GM12878 (cell line): ENCODE data around the gene SNX3. TPM values are rescaled to one million over a fixed set of nuclear protein-coding genes. Genes with fewer than 3 reads are reported as not detected.

Experiments used
- ATAC-seq: fragments of 200-7000 bp; cut with Tn5 transposase; 3 replicates; pipeline ENCODE4 v1.9.1; 2020; ENCODE audit warnings: mild to moderate bottlenecking, moderate library complexity
- BruUV-seq: library from RNA; stranded (reverse); fragments of 400-500 nt; replicated peaks from 2 replicates; lab custom pipeline; 2021; lab: Mats Ljungman, UMichigan
- CTCF ChIA-PET: fragments of 300-600 bp; sonication (Branson Sonifier 250); formaldehyde crosslinking; extraction: SDS; loops from one replicate; lab custom pipeline; 2021; ENCODE audit warnings: inconsistent platforms; lab: Yijun Ruan, JAX
- POLR2A ChIA-PET: fragments of 350-600 bp; formaldehyde crosslinking; extraction: SDS; loops from one replicate; lab custom pipeline; 2021; ENCODE audit warnings: inconsistent platforms; lab: Charles Lee
- RAD21 ChIA-PET: fragments of 300-600 bp; sonication (Branson Sonifier 250); formaldehyde crosslinking; loops from one replicate; lab custom pipeline; 2023; ENCODE audit warnings: antibody characterized with exemption; ENCODE audit not compliant: unreplicated experiment; lab: Charles Lee
- SMC1A ChIA-PET: fragments of 300-600 bp; sonication (Branson Sonifier 250); formaldehyde crosslinking; loops from one replicate; lab custom pipeline; 2023; ENCODE audit not compliant: unreplicated experiment, uncharacterized antibody; lab: Charles Lee
- DNase-seq: peaks from one replicate; pipeline ENCODE4 v3.0.0-alpha.2; 2011; ENCODE audit warnings: low read depth, low spot score
- FAIRE-seq: peaks from 3 replicates; lab custom pipeline; 2011; peaks lifted over from hg19 to GRCh38; lab: Jason Lieb, UNC
- H2AFZ ChIP-seq: 2 replicates; pipeline ENCODE4 v1.6.0; 2011; ENCODE audit warnings: low read depth, low read length, control low read depth; ENCODE audit not compliant: control insufficient read depth
- H3K27ac ChIP-seq: 2 replicates; pipeline ENCODE4 v1.5.1; 2011; ENCODE audit warnings: control low read depth; ENCODE audit not compliant: control insufficient read depth, insufficient read depth
- H3K27me3 ChIP-seq, 2 experiments: replicated peaks in 1 of 2; 2 replicates each; pipeline versions ENCODE4 v1.6.0 to v1.6.1; 2011; ENCODE audit warnings: low read length in 1 of 2; ENCODE audit not compliant: control insufficient read depth in 2 of 2, insufficient read depth in 2 of 2
- H3K36me3 ChIP-seq, 2 experiments: 2 replicates each; pipeline ENCODE4 v1.5.1; 2011; ENCODE audit warnings: low read length in 1 of 2; ENCODE audit not compliant: control insufficient read depth in 2 of 2, insufficient read depth in 2 of 2
- H3K4me1 ChIP-seq: 2 replicates; pipeline ENCODE4 v1.6.1; 2011; ENCODE audit warnings: mild to moderate bottlenecking, low read length, moderate library complexity, mixed read lengths; ENCODE audit not compliant: control insufficient read depth, insufficient read depth
- H3K4me2 ChIP-seq: 2 replicates; pipeline ENCODE4 v1.6.0; 2011; ENCODE audit warnings: control low read depth; ENCODE audit not compliant: control insufficient read depth, insufficient read depth
- H3K4me3 ChIP-seq: fragments of 200-600 bp; sonication (generic); 2 replicates; pipeline ENCODE4 v1.5.1; 2016
- H3K79me2 ChIP-seq: 2 replicates; pipeline ENCODE4 v1.6.0; 2011; ENCODE audit warnings: low read length; ENCODE audit not compliant: control insufficient read depth, insufficient read depth
- H3K9ac ChIP-seq: 2 replicates; pipeline ENCODE4 v1.8.0; 2011; ENCODE audit warnings: low read length, control low read depth, mixed read lengths; ENCODE audit not compliant: control insufficient read depth, insufficient read depth
- H3K9me3 ChIP-seq: replicated peaks from 3 replicates; pipeline ENCODE4 v1.5.1; 2011; ENCODE audit warnings: mild to moderate bottlenecking, low read length; ENCODE audit not compliant: control insufficient read depth, insufficient read depth
- H4K20me1 ChIP-seq: 2 replicates; pipeline ENCODE4 v1.6.0; 2011; ENCODE audit not compliant: control insufficient read depth, insufficient read depth
- BRCA1 ChIP-seq: IDR thresholded peaks from 2 replicates; pipeline ENCODE4 v1.6.1; 2011; ENCODE audit warnings: low read depth, low read length, improper control_type of control experiment
- CEBPZ ChIP-seq: fragments of 150-350 bp; IDR thresholded peaks from 2 replicates; pipeline ENCODE4 v1.6.1; 2016; ENCODE audit warnings: low read depth, low read length
- GABPA ChIP-seq: IDR thresholded peaks from 2 replicates; pipeline ENCODE4 v1.6.1; 2014; ENCODE audit warnings: antibody characterized with exemption, low read depth, mild to moderate bottlenecking, inconsistent platforms
- GATAD2B ChIP-seq: fragments of 450-650 bp; conservative IDR thresholded peaks from 2 replicates; pipeline ENCODE4 v1.6.1; 2017; ENCODE audit warnings: low read depth, mild to moderate bottlenecking, moderate library complexity
- LARP7 ChIP-seq: fragments of 450-650 bp; IDR thresholded peaks from 2 replicates; pipeline ENCODE4 v1.6.1; 2017; ENCODE audit warnings: mild to moderate bottlenecking
- NRF1 ChIP-seq: conservative IDR thresholded peaks from 2 replicates; pipeline ENCODE4 v1.6.1; 2011; ENCODE audit warnings: mild to moderate bottlenecking, low read depth, low read length, improper control_type of control experiment
- PKNOX1 ChIP-seq: fragments of 450-650 bp; IDR thresholded peaks from 2 replicates; pipeline ENCODE4 v1.6.1; 2016; ENCODE audit warnings: mild to moderate bottlenecking
- SMC3 ChIP-seq: IDR thresholded peaks from 2 replicates; pipeline ENCODE4 v1.6.1; 2011; ENCODE audit warnings: low read length, improper control_type of control experiment, borderline replicate concordance
- SPI1 ChIP-seq: IDR thresholded peaks from 2 replicates; pipeline ENCODE4 v1.6.1; 2011; ENCODE audit warnings: low read depth, mild to moderate bottlenecking, low read length, moderate library complexity, borderline replicate concordance; ENCODE audit not compliant: insufficient read depth
- SREBF2 ChIP-seq: IDR thresholded peaks from 2 replicates; pipeline ENCODE4 v1.6.1; 2012; ENCODE audit warnings: mild to moderate bottlenecking, low read length
- WGBS: methylation state at CpG from one replicate; pipeline ENCODE4 v1.1.6; 2016; ENCODE audit warnings: low lambda C conversion rate; ENCODE audit not compliant: insufficient replicate concordance, insufficient coverage; ENCODE audit errors: missing lambda C conversion rate; 5-methylcytosine and 5-hydroxymethylcytosine counted together
- in situ Hi-C: fragments of 300-500 bp; cut with MboI; formaldehyde crosslinking; loops from 9 replicates; pipeline ENCODE4 v1.14.3; 2018; ENCODE audit warnings: mixed read lengths
- intact Hi-C: fragments of 100-400 bp; cut with micrococcal nuclease; formaldehyde crosslinking; loops from one replicate; pipeline ENCODE4 v1.14.2; 2022; ENCODE audit not compliant: unreplicated experiment
- polyA plus RNA-seq, 11 experiments: library from polyadenylated mRNA; depleted of rRNA in 4 of 11; unstranded in 6 of 11; stranded (reverse) in 5 of 11; fragments of >200 nt; fragmentation: Nextera tagmentation in 4 of 11; fragmentation: Illumina TruSeq in 1 of 11; extraction: Ambion mirVana in 4 of 11; extraction: Trizol in 1 of 11; gene quantifications; 1 replicate in 1 of 11; 2 replicates in 10 of 11; pipeline versions ENCODE4 v1.2.1 to v1.2.3, GENCODE V29; 2011 to 2016; ENCODE audit warnings: inconsistent platforms in 2 of 11, missing spikeins in 2 of 11, low read depth in 1 of 11
- total RNA-seq, 4 experiments: library from RNA; depleted of rRNA in 3 of 4; stranded (reverse); fragments of >200 nt in 3 of 4; fragmentation: Illumina TruSeq in 1 of 4; extraction: Trizol in 1 of 4; gene quantifications; 2 replicates each; pipeline versions ENCODE4 v1.2.1 to v1.2.3, GENCODE V29; 2013 to 2021

Gene SNX3
- total and polyA plus RNA-seq, 10 of the 15 experiments (the other 5 are each of a cell fraction or from before 2014, with no cell fraction given), result 43.7 to 297 (median 95.6) TPM

GRCh38 chr6:108228416-108228815 lies 32.4 kb downstream of the SNX3 start (continued):
- TF ChIP-seq CEBPZ (no peak), BRCA1 (no peak), NRF1 (no peak), SREBF2 (no peak)

GRCh38 chr6:108227290-108227689 lies 33.5 kb downstream of the SNX3 start:
- H3K79me2 ChIP-seq, result peaks cover 3% of the 10 kb centered on the region

More at GRCh38 chr6:108227290-108227689, 33.5 kb downstream of the SNX3 start:
- Histone ChIP-seq H3K4me2 (no peak overlapping the region), H3K27me3 (no peaks in the 10 kb centered on the region), H3K36me3 (peaks cover 2 to 10% of the 10 kb centered on the region in 2 experiments), H3K9me3 (no peaks in the 10 kb centered on the region), H4K20me1 (no peaks in the 10 kb centered on the region), H3K4me1 (no peaks in the 10 kb centered on the region), H3K27ac (no peak overlapping the region), H3K4me3 (no peak overlapping the region), H2AFZ (no peak overlapping the region), H3K9ac (no peak overlapping the region)
- ChIA-PET SMC1A (interaction anchor here (0.5 to 1.7 kb wide), 10 partner anchors 9 to 247 kb away, joined by 3 to 6 read pairs (median 4); no protein-coding TSS in a partner anchor), POLR2A (interaction anchor here (1.3 kb wide), 1 partner anchor 10 kb away, joined by 4 read pairs; no protein-coding TSS in a partner anchor), RAD21 (interaction anchor here (1.0 to 1.8 kb wide), 3 partner anchors 22 to 31 kb away, joined by 3 to 4 read pairs (median 3); no protein-coding TSS in a partner anchor), CTCF (interaction anchor here (1.1 to 1.9 kb wide), 3 partner anchors 10 to 264 kb away, joined by 4 to 5 read pairs (median 5); no protein-coding TSS in a partner anchor)
- 100% methylated on average over 3 of the region's 3 CpGs for WGBS
- TF ChIP-seq GATAD2B (no peak), SPI1 (no peak), SMC3 (no peak), LARP7 (no peak), GABPA (no peak), PKNOX1 (no peak)
- no TSS peak for BruUV-seq
- no peak for DNase-seq
- FAIRE-seq, result no peak
- no peak for ATAC-seq
- intact Hi-C loops, result no loop called here
- in situ Hi-C loops, result no loop called here
